ENCODE results near the gene DTNBP1. TPM values are rescaled to one million over a fixed set of nuclear protein-coding genes. Genes with fewer than 3 reads are reported as not detected.

The DTNBP1 gene
- total RNA-seq, 2 experiments from 2014 or later = 18.4 to 23.4 TPM

DNA sequence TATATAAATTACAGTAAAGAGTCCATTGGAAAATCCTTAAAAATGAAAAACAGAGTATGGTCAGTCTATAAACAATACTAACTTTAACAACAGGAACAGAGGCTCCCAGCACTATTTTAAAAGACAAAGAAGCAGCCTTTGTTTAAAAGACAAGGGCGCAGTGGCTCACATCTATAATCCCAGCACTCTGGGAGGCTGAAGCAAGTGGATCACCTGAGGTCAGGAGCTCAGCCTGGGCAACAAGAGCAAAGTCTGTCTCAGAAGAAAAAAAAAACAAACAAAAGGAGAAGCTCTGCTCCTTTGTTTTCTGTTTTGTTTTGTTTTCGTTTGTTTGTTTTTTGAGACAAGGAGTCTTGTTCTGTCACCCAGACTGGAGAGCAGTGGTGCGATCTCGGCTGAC lies 89.4 kb downstream of the DTNBP1 start:
- H3K27me3 Mint-ChIP-seq = no peaks in the 10 kb centered on the region
- no peaks in the 10 kb centered on the region for H3K9me3 Mint-ChIP-seq (ENCODE audit: low read depth)
- no peak overlapping the region for H3K27ac Mint-ChIP-seq
- DNase-seq (no peak), ATAC-seq (no peak)
- CTCF ChIA-PET = interaction anchor here (0.6 kb wide), 1 partner anchor 56 kb away, joined by 3 read pairs; no protein-coding TSS in a partner anchor
- peaks cover 13% of the 10 kb centered on the region for H3K4me1 Mint-ChIP-seq
- intact Hi-C loops (cut with DNase I, micrococcal nuclease) = no loop called here
- no peak overlapping the region for H3K4me3 Mint-ChIP-seq
- POLR2A ChIA-PET = no interaction called here
- H3K36me3 Mint-ChIP-seq (ENCODE audit: low read depth) = peaks cover 13% of the 10 kb centered on the region

GRCh38 chr6:15572296-15573016 lies 90.4 kb downstream of the DTNBP1 start:
- H3K9me3 Mint-ChIP-seq (ENCODE audit: low read depth) = no peaks in the 10 kb centered on the region
- H3K27me3 Mint-ChIP-seq = no peaks in the 10 kb centered on the region
- ATAC-seq (no peak), DNase-seq (no peak)
- no peak overlapping the region for H3K4me3 Mint-ChIP-seq
- H3K4me1 Mint-ChIP-seq = peaks cover 14% of the 10 kb centered on the region
- POLR2A ChIA-PET = no interaction called here
- H3K27ac Mint-ChIP-seq = no peak overlapping the region
- CTCF ChIA-PET = interaction anchor here (0.6 to 1.0 kb wide), 4 partner anchors 19 to 54 kb away, joined by 3 read pairs; no protein-coding TSS in a partner anchor
- intact Hi-C loops (cut with DNase I, micrococcal nuclease) = no loop called here
- H3K36me3 Mint-ChIP-seq (ENCODE audit: low read depth) = peaks cover 12% of the 10 kb centered on the region

DNA sequence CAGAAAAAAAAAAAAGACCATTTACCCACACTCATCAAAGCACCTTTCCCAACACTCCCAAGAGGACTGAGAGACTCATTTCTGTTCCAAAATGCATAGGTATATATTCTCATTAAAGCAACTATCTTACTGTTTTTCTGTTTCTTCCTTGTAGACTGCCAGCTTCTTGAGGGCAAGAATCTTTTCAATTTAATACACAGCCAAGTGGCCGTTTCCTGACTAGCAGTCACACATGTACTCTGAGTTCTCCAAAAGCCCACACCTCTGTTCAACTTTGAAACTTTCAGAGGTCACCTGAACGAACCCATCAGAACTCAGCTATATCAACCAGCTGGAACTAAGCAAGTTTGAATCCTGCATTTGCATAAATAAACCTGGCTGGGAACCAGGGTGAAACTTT lies 92.7 kb downstream of the DTNBP1 start:
- ChIA-PET CTCF (interaction anchor here (0.6 to 1.4 kb wide), 3 partner anchors 11 to 1186 kb away, joined by 3 read pairs; no protein-coding TSS in a partner anchor), POLR2A (no interaction called here)
- no peak overlapping the region for H3K27ac Mint-ChIP-seq
- intact Hi-C loops (cut with DNase I, micrococcal nuclease) = no loop called here
- no peak overlapping the region for H3K4me3 Mint-ChIP-seq
- no peaks in the 10 kb centered on the region for H3K27me3 Mint-ChIP-seq
- ATAC-seq (no peak), DNase-seq (no peak)
- peaks cover 14% of the 10 kb centered on the region for H3K36me3 Mint-ChIP-seq (ENCODE audit: low read depth)
- no peaks in the 10 kb centered on the region for H3K9me3 Mint-ChIP-seq (ENCODE audit: low read depth)
- peaks cover 11% of the 10 kb centered on the region for H3K4me1 Mint-ChIP-seq

- peaks cover 14% of the 10 kb centered on the region for H3K36me3 Mint-ChIP-seq (ENCODE audit: low read depth)
- peaks cover 11% of the 10 kb centered on the region for H3K4me1 Mint-ChIP-seq
- DNase-seq (no peak), ATAC-seq (peak; percentile 12)
- peak overlapping the region; percentile 0 for H3K27ac Mint-ChIP-seq
- ChIA-PET POLR2A (no interaction called here), CTCF (interaction anchor here (0.6 to 0.7 kb wide), 2 partner anchors 506 to 1185 kb away, joined by 3 read pairs; no protein-coding TSS in a partner anchor)
- H3K27me3 Mint-ChIP-seq = no peaks in the 10 kb centered on the region
- H3K9me3 Mint-ChIP-seq (ENCODE audit: low read depth) = no peaks in the 10 kb centered on the region
- H3K4me3 Mint-ChIP-seq = no peak overlapping the region
- intact Hi-C loops (cut with DNase I, micrococcal nuclease) = no loop called here
Observed at GRCh38 chr6:15569035-15569995, 93.5 kb downstream of the DTNBP1 start.

DNA sequence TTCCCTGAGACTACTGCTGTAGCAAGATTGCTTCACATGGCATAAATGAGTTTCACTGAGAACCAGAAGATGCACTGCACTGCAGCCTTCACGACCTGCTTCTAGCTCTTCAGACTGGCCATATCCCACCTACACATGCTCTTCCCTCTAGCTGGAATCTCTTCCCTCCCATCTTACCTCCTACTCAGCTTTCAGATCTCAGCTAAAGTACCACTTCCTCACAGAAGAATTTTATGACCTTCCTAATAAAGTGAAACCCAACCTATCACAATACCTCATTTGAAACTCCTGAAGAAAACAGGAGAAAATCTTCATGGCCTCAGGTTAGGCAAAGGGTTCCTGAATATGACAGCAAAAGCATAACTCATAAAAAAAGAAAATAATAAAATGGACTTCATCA lies 99.9 kb downstream of the DTNBP1 start:
- ChIA-PET CTCF (interaction anchor here (1.4 to 1.5 kb wide), 2 partner anchors 9 to 12 kb away, joined by 3 to 5 read pairs; no protein-coding TSS in a partner anchor), POLR2A (no interaction called here)
- Mint-ChIP-seq H3K9me3 (ENCODE audit: low read depth) (no peaks in the 10 kb centered on the region), H3K36me3 (ENCODE audit: low read depth) (peaks cover 2% of the 10 kb centered on the region), H3K27me3 (no peaks in the 10 kb centered on the region), H3K27ac (no peak overlapping the region), H3K4me1 (no peaks in the 10 kb centered on the region), H3K4me3 (no peak overlapping the region)
- intact Hi-C loops (cut with DNase I, micrococcal nuclease) = no loop called here
- ATAC-seq (no peak), DNase-seq (no peak)

DNA sequence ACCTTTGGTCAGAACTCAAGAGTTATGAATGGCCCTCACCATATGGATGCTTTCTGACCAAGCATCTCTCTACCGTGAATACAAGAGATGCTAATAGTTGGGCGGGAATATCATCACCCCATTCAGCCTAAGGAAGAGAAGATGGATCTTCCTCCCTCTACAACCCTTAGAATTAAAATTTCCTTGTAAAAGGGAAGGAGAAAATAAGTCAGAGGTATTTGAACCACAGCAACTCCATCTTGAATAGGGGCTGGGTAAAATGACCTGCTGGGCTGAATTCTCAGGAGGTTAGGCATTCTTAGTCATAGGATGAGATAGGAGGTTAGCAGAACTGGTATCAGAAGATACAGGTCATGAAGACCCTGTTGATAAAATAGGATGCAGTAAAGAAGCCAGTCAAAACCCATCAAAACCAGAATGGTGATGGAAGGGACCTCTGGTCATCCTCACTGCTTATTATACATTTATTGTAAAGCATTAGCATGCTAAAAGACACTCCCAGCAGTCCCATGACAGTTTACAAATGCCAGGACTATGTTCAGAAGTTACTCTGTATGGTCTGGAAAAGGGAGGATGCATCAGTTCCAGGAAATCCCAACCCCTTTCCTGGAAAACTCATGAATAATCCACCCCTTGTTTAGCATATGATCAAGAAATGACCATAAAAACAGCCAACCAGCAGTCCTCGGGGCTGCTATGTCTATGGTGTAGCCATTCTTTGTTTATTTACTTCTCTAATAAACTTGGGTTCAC lies 101.2 kb downstream of the DTNBP1 start:
- POLR2A ChIA-PET = no interaction called here

DNA sequence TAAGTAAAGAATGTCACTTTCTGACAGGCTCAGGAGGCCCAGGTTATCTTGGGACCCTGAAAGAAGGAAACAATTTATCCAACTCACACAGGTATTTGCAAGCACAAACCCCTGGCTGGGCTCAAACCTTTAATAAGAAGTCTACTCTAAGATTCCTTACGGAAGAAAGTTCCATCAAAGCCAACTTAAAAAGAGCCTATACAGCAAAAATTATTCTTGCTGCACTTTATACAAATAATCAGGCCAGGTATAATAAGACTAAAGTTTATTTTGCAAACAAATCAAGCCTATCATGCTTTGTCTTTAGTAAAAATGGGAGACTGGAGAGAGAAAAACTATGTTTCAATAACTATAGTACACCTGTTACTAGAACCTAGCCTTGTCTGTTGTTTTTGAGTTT lies 102.1 kb downstream of the DTNBP1 start:
- ChIA-PET POLR2A (no interaction called here), CTCF (no interaction called here)
- Mint-ChIP-seq H3K9me3 (ENCODE audit: low read depth) (no peaks in the 10 kb centered on the region), H3K4me1 (no peaks in the 10 kb centered on the region), H3K36me3 (ENCODE audit: low read depth) (peaks cover 2% of the 10 kb centered on the region), H3K27me3 (no peaks in the 10 kb centered on the region), H3K4me3 (no peak overlapping the region), H3K27ac (no peak overlapping the region)
- ATAC-seq (no peak), DNase-seq (no peak)
- intact Hi-C loops (cut with DNase I, micrococcal nuclease) = no loop called here

More for the DNA sequence above, 101.2 kb downstream of the DTNBP1 start:
- DNase-seq (no peak), ATAC-seq (no peak)
- no peaks in the 10 kb centered on the region for H3K9me3 Mint-ChIP-seq (ENCODE audit: low read depth)
- peaks cover 2% of the 10 kb centered on the region for H3K36me3 Mint-ChIP-seq (ENCODE audit: low read depth)
- H3K4me1 Mint-ChIP-seq = no peaks in the 10 kb centered on the region
- CTCF ChIA-PET = interaction anchor here (1.4 kb wide), 1 partner anchor 8 kb away, joined by 3 read pairs; no protein-coding TSS in a partner anchor
- no peak overlapping the region for H3K4me3 Mint-ChIP-seq
- H3K27me3 Mint-ChIP-seq = no peaks in the 10 kb centered on the region
- no peak overlapping the region for H3K27ac Mint-ChIP-seq
- intact Hi-C loops (cut with DNase I, micrococcal nuclease) = no loop called here

DNA sequence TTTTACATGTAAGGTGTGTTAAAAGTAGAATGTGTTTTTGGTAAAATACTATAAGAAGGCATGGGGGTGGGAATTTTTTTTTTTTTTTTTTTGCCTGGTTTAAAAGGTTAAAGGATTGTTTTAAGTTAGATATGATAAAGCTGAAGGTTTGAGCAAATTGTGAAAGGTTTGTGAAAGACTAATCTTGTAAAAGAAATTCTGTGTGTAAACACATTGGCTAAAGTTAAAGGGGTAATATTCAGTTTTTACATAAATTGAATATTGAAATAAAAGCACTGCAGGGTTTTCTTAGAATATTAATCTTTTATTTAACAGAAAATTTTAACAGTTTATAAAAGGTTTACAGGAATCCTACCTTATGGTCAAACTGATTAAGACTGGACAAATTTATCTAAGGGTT lies 105.7 kb downstream of the DTNBP1 start:
- no peak for ATAC-seq
- no peaks in the 10 kb centered on the region for H3K9me3 Mint-ChIP-seq (ENCODE audit: low read depth)
- no peak for DNase-seq
- H3K36me3 Mint-ChIP-seq (ENCODE audit: low read depth) = peaks cover 2% of the 10 kb centered on the region
- no peak overlapping the region for H3K4me3 Mint-ChIP-seq
- no peaks in the 10 kb centered on the region for H3K27me3 Mint-ChIP-seq
- peaks cover 5% of the 10 kb centered on the region for H3K4me1 Mint-ChIP-seq
- ChIA-PET POLR2A (interaction anchor here (0.7 kb wide), 1 partner anchor 16 kb away, joined by 5 read pairs; no protein-coding TSS in a partner anchor), CTCF (interaction anchor here (0.8 kb wide), 1 partner anchor 13 kb away, joined by 3 read pairs; no protein-coding TSS in a partner anchor)
- no peak overlapping the region for H3K27ac Mint-ChIP-seq
- intact Hi-C loops (cut with DNase I, micrococcal nuclease) = no loop called here

DNA sequence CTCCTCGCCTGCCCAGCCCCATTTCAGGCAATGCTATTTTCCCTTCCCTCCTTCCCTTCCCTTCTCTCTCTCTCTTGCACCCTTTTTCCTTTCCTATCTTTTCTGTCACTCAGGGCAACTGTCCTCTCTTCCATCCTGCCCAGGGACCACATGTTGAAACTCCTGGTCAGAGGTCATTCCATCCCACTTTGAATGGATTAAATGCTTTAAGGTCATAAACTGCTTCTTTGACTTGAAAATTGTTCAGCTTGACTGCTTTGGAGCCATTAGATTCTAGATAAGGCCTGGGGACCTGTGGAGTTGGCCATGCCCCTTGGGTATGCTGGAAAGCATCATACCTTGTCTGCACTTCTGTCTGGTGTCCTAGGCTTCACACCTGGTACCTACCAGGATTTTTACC lies 106.1 kb downstream of the DTNBP1 start:
- Mint-ChIP-seq H3K4me3 (no peak overlapping the region), H3K27ac (no peak overlapping the region), H3K36me3 (ENCODE audit: low read depth) (peaks cover 2% of the 10 kb centered on the region), H3K4me1 (peaks cover 9% of the 10 kb centered on the region), H3K27me3 (no peaks in the 10 kb centered on the region), H3K9me3 (ENCODE audit: low read depth) (no peaks in the 10 kb centered on the region)
- CTCF ChIA-PET = interaction anchor here (0.6 to 0.8 kb wide), 2 partner anchors 13 to 1431 kb away, joined by 3 read pairs; no protein-coding TSS in a partner anchor
- POLR2A ChIA-PET = no interaction called here
- DNase-seq (no peak), ATAC-seq (no peak)
- intact Hi-C loops (cut with DNase I, micrococcal nuclease) = no loop called here

- Mint-ChIP-seq H3K4me1 (peaks cover 14% of the 10 kb centered on the region), H3K36me3 (ENCODE audit: low read depth) (peaks cover 2% of the 10 kb centered on the region), H3K27me3 (no peaks in the 10 kb centered on the region), H3K9me3 (ENCODE audit: low read depth) (no peaks in the 10 kb centered on the region), H3K4me3 (no peak overlapping the region), H3K27ac (no peak overlapping the region)
- CTCF ChIA-PET = no interaction called here
- ATAC-seq (no peak), DNase-seq (no peak)
- intact Hi-C loops (cut with DNase I, micrococcal nuclease) = no loop called here
- POLR2A ChIA-PET = no interaction called here
Observed at GRCh38 chr6:15555101-15556038, 107.5 kb downstream of the DTNBP1 start.
